GM12865 (cell line): Measurements from ENCODE around the gene MRPS15.
A peak's percentile ranks its signal among the peaks of the same experiment; 100 is the strongest.

Experiments used
- DNase-seq: peaks from one replicate; pipeline ENCODE4 v3.0.0; 2010; ENCODE audit warnings: low read depth
- H3K4me3 ChIP-seq: 2 replicates; pipeline ENCODE4 v1.5.1; 2011; ENCODE audit warnings: mild to moderate bottlenecking, low read depth, low read length, control low read depth
- CTCF ChIP-seq: IDR thresholded peaks from 2 replicates; pipeline ENCODE4 v1.5.1; 2011; ENCODE audit warnings: low read length, control low read depth, low read depth, inconsistent platforms; ENCODE audit not compliant: insufficient read depth; ENCODE audit errors: missing control alignments

MRPS15 gene

GRCh38 chr1:36419569-36419968 lies 44.6 kb downstream of the MRPS15 start:
- no peak overlapping the region for H3K4me3 ChIP-seq
- DNase-seq = no peak
- no peak for TF ChIP-seq CTCF

GRCh38 chr1:36419140-36419539 lies 45.0 kb downstream of the MRPS15 start:
- no peak for TF ChIP-seq CTCF
- H3K4me3 ChIP-seq = no peak overlapping the region
- DNase-seq = no peak

DNA sequence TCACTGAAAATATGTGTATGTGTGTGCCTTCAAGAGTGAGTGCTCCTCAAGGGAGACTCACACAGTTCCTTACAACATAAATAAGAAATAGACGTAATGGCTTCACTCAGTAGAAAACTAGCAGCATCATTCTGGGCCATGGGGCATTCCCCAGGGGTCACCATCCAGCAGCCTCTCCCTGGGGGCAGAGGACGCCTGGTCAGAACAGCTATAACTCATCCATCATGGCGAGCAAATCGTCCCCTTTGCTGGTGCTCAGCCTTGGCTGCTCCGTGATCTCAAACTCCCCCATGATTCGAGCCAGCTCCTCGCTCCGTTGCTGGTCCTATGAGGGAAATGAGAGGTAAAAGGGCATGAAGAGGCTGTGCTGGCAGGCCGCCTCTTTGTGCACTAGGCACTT lies 46.3 kb downstream of the MRPS15 start:
- no peak for DNase-seq
- H3K4me3 ChIP-seq = no peak overlapping the region
- TF ChIP-seq CTCF = no peak

DNA sequence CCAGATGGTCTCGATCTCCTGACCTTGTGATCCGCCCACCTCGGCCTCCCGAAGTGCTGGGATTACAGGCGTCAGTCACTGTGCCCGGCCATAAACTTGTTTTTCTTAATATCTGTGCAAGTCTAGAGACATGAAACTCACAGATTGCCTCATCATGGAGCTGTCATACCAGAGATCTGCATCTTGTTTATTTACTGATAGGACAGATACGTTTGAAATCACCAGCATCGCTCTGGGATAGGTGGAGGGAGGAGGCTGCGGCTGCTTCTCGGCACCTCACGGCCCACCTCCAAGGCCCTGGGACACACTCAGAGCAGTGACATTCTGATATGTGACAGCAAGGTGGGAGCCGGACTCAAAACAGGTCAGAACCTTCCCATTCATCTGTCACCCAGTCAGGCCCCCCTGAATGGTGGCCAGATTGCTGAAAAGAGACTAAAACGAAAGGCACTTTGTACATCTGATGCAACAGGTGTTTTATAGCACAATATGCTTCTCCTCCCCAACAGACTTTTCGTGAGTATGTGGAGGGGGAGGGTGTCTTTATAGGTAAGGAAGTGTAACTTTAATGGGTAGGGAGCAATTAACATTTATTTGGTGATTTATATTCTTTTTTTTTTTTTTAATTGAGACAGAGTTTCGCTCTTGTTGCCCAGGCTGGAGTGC lies 48.4 kb downstream of the MRPS15 start:
- no peak for TF ChIP-seq CTCF
- no peak for DNase-seq
- H3K4me3 ChIP-seq = no peak overlapping the region

- no peak for TF ChIP-seq CTCF
- DNase-seq = no peak
- H3K4me3 ChIP-seq = no peak overlapping the region
These were observed 49.8 kb downstream of the MRPS15 start for GRCh38 chr1:36414384-36414783.

DNA sequence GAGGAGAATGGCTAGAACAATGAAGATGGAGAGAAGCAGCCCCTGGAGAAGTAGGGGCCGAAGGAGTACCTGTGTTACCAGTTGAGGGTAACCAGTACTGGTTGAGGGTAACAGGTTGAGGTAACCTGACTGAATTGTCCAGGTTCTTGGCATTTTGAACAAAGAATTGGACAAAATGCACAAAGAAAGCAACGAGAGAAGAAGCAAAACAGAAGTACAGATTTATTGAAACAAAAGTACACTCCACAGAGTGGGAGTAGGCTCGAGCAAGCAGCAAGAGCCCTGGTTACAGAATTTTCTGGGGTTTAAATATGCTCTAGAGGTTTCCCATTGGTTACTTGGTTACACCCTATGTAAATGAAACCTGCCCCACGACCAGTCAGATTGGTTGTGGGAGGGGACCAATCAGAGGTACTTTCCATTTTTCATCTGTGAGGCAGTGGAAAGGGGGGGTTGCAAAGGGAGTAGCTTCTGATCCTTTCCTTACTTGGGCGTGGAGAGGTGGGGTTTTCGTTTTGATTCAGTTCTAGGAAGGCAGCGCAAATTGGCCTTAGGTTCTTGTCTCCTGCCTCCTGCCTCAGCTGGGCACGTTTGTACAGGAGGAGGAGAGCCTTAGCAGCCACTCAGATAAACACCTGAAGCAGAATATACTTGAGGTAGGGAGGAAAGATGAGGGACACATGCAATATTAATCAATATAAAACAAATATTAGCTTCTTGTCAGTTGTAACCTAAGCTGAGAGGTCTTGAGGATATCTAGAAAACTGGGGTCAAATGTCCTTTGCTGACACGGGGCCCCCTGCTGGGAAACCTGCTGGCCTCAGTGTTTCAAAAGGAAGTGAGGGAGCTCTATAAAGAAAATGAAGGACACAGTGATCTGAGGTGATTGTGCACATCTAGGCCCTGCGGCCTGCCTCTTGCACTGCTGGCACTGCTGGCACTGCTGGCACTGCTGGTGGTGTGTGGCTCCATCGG lies 52.2 kb downstream of the MRPS15 start:
- H3K4me3 ChIP-seq = no peak overlapping the region
- no peak for TF ChIP-seq CTCF
- DNase-seq = peak; percentile 61
